ENCODE measurements around the gene MARCHF5.

- no peak for TF ChIP-seq CTCF (IDR thresholded peaks at IDR 0.05)
- no peak for TF ChIP-seq POLR2A (IDR thresholded peaks at IDR 0.05)
Observed at GRCh38 chr10:92244796-92245195, 46.2 kb upstream of the MARCHF5 start.

All from heart left ventricle (tissue), 13 donors.